Testis (tissue), 3 donors: ENCODE measurements around the gene FREM1. TPM values are rescaled to one million over a fixed set of nuclear protein-coding genes. Genes with fewer than 3 reads are reported as not detected.

ENCODE experiments used
- DNase-seq: peaks from one replicate; pipeline ENCODE4 v3.0.0-alpha.2; 2019
- H3K27ac ChIP-seq, 2 donors: fragments of 200-600 bp; sonication (generic); one replicate each; pipeline ENCODE4 v1.5.1; 2019
- H3K27me3 ChIP-seq: fragments of 200-600 bp; sonication (generic); one replicate; pipeline ENCODE4 v1.5.1; 2019
- H3K36me3 ChIP-seq: fragments of 200-600 bp; sonication (generic); one replicate; pipeline ENCODE4 v1.5.1; 2017; ENCODE audit warnings: low read depth; ENCODE audit errors: missing control alignments
- H3K4me1 ChIP-seq: fragments of 200-600 bp; sonication (generic); one replicate; pipeline ENCODE4 v1.5.1; 2019
- H3K4me3 ChIP-seq, 2 donors: fragments of 200-600 bp; sonication (generic); one replicate each; pipeline ENCODE4 v1.5.1; 2017 to 2019
- H3K9me3 ChIP-seq: fragments of 200-600 bp; sonication (generic); one replicate; pipeline ENCODE4 v1.5.1; 2017
- POLR2A ChIP-seq: fragments of 450-650 bp; IDR thresholded peaks from one replicate; pipeline ENCODE4 v1.6.1; 2017; ENCODE audit warnings: antibody characterized with exemption, mild to moderate bottlenecking, moderate library complexity
- WGBS, 2 donors: methylation state at CpG; one replicate each; pipeline ENCODE4 v1.1.5; 2018; 5-methylcytosine and 5-hydroxymethylcytosine counted together
- intact Hi-C: fragments of 100-400 bp; cut with DNase I; formaldehyde crosslinking; loops from one replicate; pipeline ENCODE4 v1.15.1; 2023; ENCODE audit warnings: low total_unique reads
- polyA plus RNA-seq: library from polyadenylated mRNA; stranded (reverse); fragments of 350-450 nt; fragmentation: Illumina TruSeq; extraction: RNeasy Lipid Tissue Mini Kit (QIAGEN cat#74804); gene quantifications from one replicate; pipeline ENCODE4 v1.2.3, GENCODE V29; 2014; ENCODE audit warnings: low read depth, low replicate concordance; ENCODE audit not compliant: insufficient read depth
- total RNA-seq, 2 donors: library from RNA; depleted of rRNA; stranded (reverse); fragments of >200 nt; gene quantifications; one replicate each; pipeline ENCODE4 v1.2.3, GENCODE V29; 2016
- TF ChIP-seq, protein P1 (sequence below), 3 experiments: fragments of 450-650 bp in 2 of 3; fragments of 200-600 bp in 1 of 3; sonication (generic) in 1 of 3; IDR thresholded peaks; one replicate each; pipeline ENCODE4 v1.5.1; 2016 to 2019; ENCODE audit warnings: antibody characterized with exemption in 3 of 3, mild to moderate bottlenecking in 2 of 3, moderate library complexity in 1 of 3

The FREM1 gene
- total and polyA plus RNA-seq, 3 donors from 2014 or later: 4.6 to 14.6 (median 5.7) TPM

GRCh38 chr9:14911046-14911445 lies 818 bp upstream of the FREM1 start:
- H3K9me3 ChIP-seq: no peaks in the 10 kb centered on the region
- no peaks in the 10 kb centered on the region for H3K27me3 ChIP-seq
- H3K27ac ChIP-seq: no peak overlapping the region
- H3K4me3 ChIP-seq: no peak overlapping the region
- H3K36me3 ChIP-seq: no peaks in the 10 kb centered on the region
- intact Hi-C loops: no loop called here
- WGBS, 2 donors: 96 to 100% methylated on average over 2 of the region's 2 CpGs
- no peak for DNase-seq
- H3K4me1 ChIP-seq: peaks cover 3% of the 10 kb centered on the region
- TF ChIP-seq, protein P1, sequence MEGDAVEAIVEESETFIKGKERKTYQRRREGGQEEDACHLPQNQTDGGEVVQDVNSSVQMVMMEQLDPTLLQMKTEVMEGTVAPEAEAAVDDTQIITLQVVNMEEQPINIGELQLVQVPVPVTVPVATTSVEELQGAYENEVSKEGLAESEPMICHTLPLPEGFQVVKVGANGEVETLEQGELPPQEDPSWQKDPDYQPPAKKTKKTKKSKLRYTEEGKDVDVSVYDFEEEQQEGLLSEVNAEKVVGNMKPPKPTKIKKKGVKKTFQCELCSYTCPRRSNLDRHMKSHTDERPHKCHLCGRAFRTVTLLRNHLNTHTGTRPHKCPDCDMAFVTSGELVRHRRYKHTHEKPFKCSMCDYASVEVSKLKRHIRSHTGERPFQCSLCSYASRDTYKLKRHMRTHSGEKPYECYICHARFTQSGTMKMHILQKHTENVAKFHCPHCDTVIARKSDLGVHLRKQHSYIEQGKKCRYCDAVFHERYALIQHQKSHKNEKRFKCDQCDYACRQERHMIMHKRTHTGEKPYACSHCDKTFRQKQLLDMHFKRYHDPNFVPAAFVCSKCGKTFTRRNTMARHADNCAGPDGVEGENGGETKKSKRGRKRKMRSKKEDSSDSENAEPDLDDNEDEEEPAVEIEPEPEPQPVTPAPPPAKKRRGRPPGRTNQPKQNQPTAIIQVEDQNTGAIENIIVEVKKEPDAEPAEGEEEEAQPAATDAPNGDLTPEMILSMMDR (IDR thresholded peaks at IDR 0.05): no peak
- no peak for TF ChIP-seq POLR2A

GRCh38 chr9:14909601-14909960 lies 647 bp downstream of the FREM1 start:
- H3K9me3 ChIP-seq: no peaks in the 10 kb centered on the region
- no peaks in the 10 kb centered on the region for H3K36me3 ChIP-seq
- DNase-seq: no peak
- H3K27ac ChIP-seq: no peak overlapping the region
- H3K4me3 ChIP-seq: no peak overlapping the region
- H3K27me3 ChIP-seq: no peaks in the 10 kb centered on the region
- intact Hi-C loops: no loop called here
- TF ChIP-seq, protein P1 (IDR thresholded peaks at IDR 0.05): no peak
- TF ChIP-seq POLR2A: no peak
- 23 to 41% methylated on average over 2 of the region's 2 CpGs for WGBS, 2 donors
- peaks cover 3% of the 10 kb centered on the region for H3K4me1 ChIP-seq

DNA sequence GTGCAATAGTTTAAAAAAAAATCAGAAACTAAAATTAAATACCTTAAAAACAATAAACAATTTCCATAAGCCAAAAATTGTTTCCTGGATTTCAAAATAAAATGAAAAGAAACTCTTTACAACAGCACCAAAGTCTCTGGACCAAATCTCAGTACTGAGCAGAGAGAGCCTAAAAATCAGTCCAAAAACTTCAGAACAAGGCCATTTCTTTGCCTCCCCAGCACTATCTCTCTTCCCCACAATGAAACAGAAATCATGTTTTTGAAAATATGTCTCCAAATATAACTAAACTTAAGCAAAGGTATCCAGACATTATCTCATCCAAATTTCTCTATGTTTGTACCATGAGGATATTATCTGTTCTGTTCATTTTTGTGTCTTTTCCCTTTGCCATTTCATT lies 1.0 kb downstream of the FREM1 start:
- TF ChIP-seq, protein P1 (IDR thresholded peaks at IDR 0.05): no peak
- no peak for TF ChIP-seq POLR2A
- H3K9me3 ChIP-seq: no peaks in the 10 kb centered on the region
- no peak overlapping the region for H3K27ac ChIP-seq
- intact Hi-C loops: no loop called here
- DNase-seq: no peak
- peaks cover 3% of the 10 kb centered on the region for H3K4me1 ChIP-seq
- no peaks in the 10 kb centered on the region for H3K27me3 ChIP-seq
- H3K36me3 ChIP-seq: no peaks in the 10 kb centered on the region
- H3K4me3 ChIP-seq: no peak overlapping the region

DNA sequence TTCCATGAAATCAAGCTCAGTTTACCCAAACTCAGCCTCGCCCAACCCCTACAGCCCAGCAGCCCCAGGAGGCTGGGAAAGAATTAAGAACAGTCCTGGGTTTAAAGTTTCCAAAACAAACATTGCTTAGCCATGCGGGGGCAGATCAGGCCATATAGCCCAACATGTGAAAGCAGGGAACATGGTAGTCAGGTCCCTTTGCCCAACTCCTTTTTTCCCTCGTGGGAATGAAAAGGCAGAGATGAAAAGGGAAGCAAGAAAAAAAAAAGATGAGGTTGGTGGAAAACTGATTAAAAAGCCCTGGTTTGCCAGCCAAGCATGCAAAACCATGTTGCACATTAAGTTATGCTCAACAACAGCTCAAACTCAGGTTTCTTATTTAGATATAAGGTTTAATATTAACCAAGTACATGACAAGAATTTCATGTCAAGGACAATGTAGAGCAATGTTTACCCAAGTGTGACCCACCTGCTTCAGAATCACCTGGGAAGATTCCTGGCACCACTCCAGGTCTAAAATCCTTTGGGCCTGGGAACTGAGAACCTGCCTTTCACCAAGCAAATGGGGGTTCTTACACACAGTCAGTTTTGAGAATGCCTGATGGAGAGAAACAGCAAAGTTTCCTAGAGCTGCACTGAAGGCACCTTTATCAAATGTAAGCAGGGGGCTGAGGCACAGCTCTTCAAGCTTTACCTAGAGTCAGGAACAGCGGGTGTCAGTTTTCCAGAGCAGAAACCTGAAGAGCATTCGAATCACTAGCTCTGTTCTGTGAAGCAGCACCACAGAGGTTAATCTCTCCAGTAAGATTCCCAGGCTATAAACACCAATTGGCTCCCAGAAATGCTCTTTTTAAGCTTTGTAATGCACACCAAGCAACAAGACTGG lies 1.7 kb downstream of the FREM1 start:
- H3K27me3 ChIP-seq: no peaks in the 10 kb centered on the region
- H3K4me3 ChIP-seq: no peak overlapping the region
- no peak for DNase-seq
- TF ChIP-seq, protein P1 (IDR thresholded peaks at IDR 0.05): no peak
- no peak for TF ChIP-seq POLR2A
- intact Hi-C loops: no loop called here
- H3K36me3 ChIP-seq: no peaks in the 10 kb centered on the region
- no peaks in the 10 kb centered on the region for H3K9me3 ChIP-seq
- WGBS, 2 donors: 72 to 75% methylated on average over 5 of the region's 5 CpGs
- H3K4me1 ChIP-seq: peaks cover 3% of the 10 kb centered on the region
- H3K27ac ChIP-seq: no peak overlapping the region

GRCh38 chr9:14907696-14908095 lies 2.5 kb downstream of the FREM1 start:
- H3K4me1 ChIP-seq: peaks cover 3% of the 10 kb centered on the region
- 86 to 94% methylated on average over 1 of the region's 1 CpG for WGBS, 2 donors
- H3K27ac ChIP-seq: no peak overlapping the region
- intact Hi-C loops: no loop called here
- TF ChIP-seq, protein P1 (IDR thresholded peaks at IDR 0.05): no peak
- TF ChIP-seq POLR2A: no peak
- H3K27me3 ChIP-seq: no peaks in the 10 kb centered on the region
- no peak overlapping the region for H3K4me3 ChIP-seq
- no peak for DNase-seq
- no peaks in the 10 kb centered on the region for H3K9me3 ChIP-seq
- no peaks in the 10 kb centered on the region for H3K36me3 ChIP-seq
